ENCODE data around the gene GIMAP2.
"Not testable (repeated sequence)": the region's sequence is repeated elsewhere in the genome, so short reads cannot be mapped to it uniquely, and the experiment has no call there.

The GIMAP2 gene

DNA sequence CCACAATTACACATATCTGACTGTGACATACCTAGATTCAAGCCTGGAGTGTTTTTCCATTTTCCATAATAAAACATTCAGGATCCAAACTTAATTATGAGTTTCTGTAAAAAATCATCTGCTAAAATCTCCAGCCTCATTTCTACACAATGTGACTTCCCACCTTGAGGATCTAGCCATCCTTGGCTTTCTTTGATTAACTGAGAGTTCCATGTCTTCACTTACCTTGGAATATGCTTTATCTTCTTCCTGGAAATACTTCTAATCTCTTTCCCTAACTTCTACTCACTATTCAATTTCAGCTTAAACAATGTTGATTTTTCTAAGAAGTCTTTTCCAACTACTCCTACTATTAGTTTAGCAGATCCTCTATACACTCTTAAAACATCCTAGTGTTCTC lies 16.5 kb upstream of the GIMAP2 start:
- Histone ChIP-seq H3K4me3 (ENCODE audit: insufficient read depth in 1 of 2, low read depth in 1 of 2, low read length in 2 of 2) (no peak overlapping the region), H4K8ac (ENCODE audit: low read length) (no peak overlapping the region), H2AFZ (ENCODE audit: low read depth, low read length) (no peak overlapping the region), H3K4me1 (ENCODE audit: control insufficient read depth, insufficient read depth, low read depth, low read length) (no peaks in the 10 kb centered on the region), H2AK5ac (ENCODE audit: low read length, severe bottlenecking) (no peak overlapping the region), H4K91ac (ENCODE audit: low read length) (no peak overlapping the region), H3K18ac (ENCODE audit: low read depth in 1 of 2, low read length in 2 of 2) (no peak overlapping the region), H2BK15ac (ENCODE audit: low read depth, poor library complexity, severe bottlenecking) (no peak overlapping the region), H3K9me3 (ENCODE audit: control insufficient read depth, low read length) (peaks cover 6% of the 10 kb centered on the region), H3K9ac (ENCODE audit: low read length) (no peak overlapping the region), H3K23ac (ENCODE audit: low read length in 2 of 2) (no peak overlapping the region), H3K36me3 (ENCODE audit: control insufficient read depth in 1 of 2, insufficient read depth in 2 of 2, low read depth in 1 of 2, low read length in 2 of 2) (no peaks in the 10 kb centered on the region), H3K14ac (ENCODE audit: low read length in 2 of 2) (no peak overlapping the region), H2BK5ac (ENCODE audit: low read depth, low read length, poor library complexity, severe bottlenecking) (no peak overlapping the region), H3K79me1 (replicated peaks; ENCODE audit: low read length, poor library complexity, severe bottlenecking) (no peaks in the 10 kb centered on the region), H2BK120ac (ENCODE audit: low read depth, low read length) (no peak overlapping the region), H3K4me2 (ENCODE audit: low read length, poor library complexity, severe bottlenecking) (no peak overlapping the region), H3K4ac (ENCODE audit: low read depth in 1 of 2, low read length in 2 of 2) (no peak overlapping the region), H3K27ac (ENCODE audit: low read length, poor library complexity, severe bottlenecking) (no peak overlapping the region), H2BK12ac (ENCODE audit: low read length in 2 of 2) (no peak overlapping the region), H3K27me3 (ENCODE audit: control insufficient read depth in 1 of 2, insufficient read depth in 1 of 2, low read length in 2 of 2) (no peaks in the 10 kb centered on the region)
- DNase-seq = no peak

DNA sequence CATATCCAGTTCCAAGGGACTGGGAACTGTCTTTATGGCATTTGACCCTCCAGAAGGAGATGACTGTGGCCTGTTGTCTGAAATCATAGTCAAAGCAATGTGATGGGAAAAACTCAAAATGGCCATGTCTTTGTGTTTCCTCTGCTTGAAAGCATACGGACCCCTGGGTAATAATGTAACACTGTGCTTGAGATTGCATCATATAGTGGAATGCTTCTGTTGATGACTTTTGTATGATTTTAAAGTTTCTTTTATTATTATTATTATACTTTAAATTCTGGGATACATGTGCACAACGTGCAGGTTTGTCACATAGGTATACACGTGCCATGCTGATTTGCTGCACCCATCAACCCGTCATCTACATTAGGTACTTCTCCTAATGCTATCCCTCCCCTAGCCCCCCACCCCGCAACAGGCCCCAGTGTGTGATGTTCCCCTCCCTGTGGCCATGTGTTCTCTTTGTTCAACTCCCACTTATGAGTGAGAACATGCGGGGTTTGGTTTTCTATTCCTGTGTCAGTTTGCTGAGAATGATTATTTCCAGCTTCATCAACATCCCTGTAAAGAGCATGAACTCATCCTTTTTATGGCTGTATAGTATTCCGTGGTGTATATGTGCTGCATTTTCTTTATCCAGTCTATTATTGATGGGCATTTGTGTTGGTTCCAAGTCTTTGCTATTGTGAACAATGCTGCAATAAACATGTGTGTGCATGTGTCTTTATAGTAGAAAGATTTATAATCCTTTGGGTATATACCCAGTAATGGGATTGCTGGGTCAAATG lies 13.5 kb upstream of the GIMAP2 start:
- not testable (repeated sequence) for H3K36me3 ChIP-seq (ENCODE audit: control insufficient read depth in 1 of 2, insufficient read depth in 2 of 2, low read depth in 1 of 2, low read length in 2 of 2); H3K9me3 ChIP-seq (ENCODE audit: control insufficient read depth, low read length); H2BK15ac ChIP-seq (ENCODE audit: low read depth, poor library complexity, severe bottlenecking); H3K27me3 ChIP-seq (ENCODE audit: control insufficient read depth in 1 of 2, insufficient read depth in 1 of 2, low read length in 2 of 2); H4K91ac ChIP-seq (ENCODE audit: low read length); H3K23ac ChIP-seq (ENCODE audit: low read length in 2 of 2); H4K8ac ChIP-seq (ENCODE audit: low read length); H2BK12ac ChIP-seq (ENCODE audit: low read length in 2 of 2); H2AK5ac ChIP-seq (ENCODE audit: low read length, severe bottlenecking); DNase-seq; H3K14ac ChIP-seq (ENCODE audit: low read length in 2 of 2); H2BK120ac ChIP-seq (ENCODE audit: low read depth, low read length); H3K9ac ChIP-seq (ENCODE audit: low read length); H3K79me1 ChIP-seq (replicated peaks; ENCODE audit: low read length, poor library complexity, severe bottlenecking); H2AFZ ChIP-seq (ENCODE audit: low read depth, low read length); H3K4ac ChIP-seq (ENCODE audit: low read depth in 1 of 2, low read length in 2 of 2); H3K4me3 ChIP-seq (ENCODE audit: insufficient read depth in 1 of 2, low read depth in 1 of 2, low read length in 2 of 2); H2BK5ac ChIP-seq (ENCODE audit: low read depth, low read length, poor library complexity, severe bottlenecking); H3K18ac ChIP-seq (ENCODE audit: low read depth in 1 of 2, low read length in 2 of 2); H3K27ac ChIP-seq (ENCODE audit: low read length, poor library complexity, severe bottlenecking); H3K4me1 ChIP-seq (ENCODE audit: control insufficient read depth, insufficient read depth, low read depth, low read length); H3K4me2 ChIP-seq (ENCODE audit: low read length, poor library complexity, severe bottlenecking)
- 70% methylated on average over 5 of the region's 7 CpGs for WGBS

- no CpG with 5 or more reads among the region's 2 CpGs for WGBS
- Histone ChIP-seq H2BK15ac (ENCODE audit: low read depth, poor library complexity, severe bottlenecking) (no peak overlapping the region), H2BK5ac (ENCODE audit: low read depth, low read length, poor library complexity, severe bottlenecking) (no peak overlapping the region), H3K23ac (ENCODE audit: low read length in 2 of 2) (no peak overlapping the region), H3K4me1 (ENCODE audit: control insufficient read depth, insufficient read depth, low read depth, low read length) (no peaks in the 10 kb centered on the region), H3K27me3 (ENCODE audit: control insufficient read depth in 1 of 2, insufficient read depth in 1 of 2, low read length in 2 of 2) (no peaks in the 10 kb centered on the region), H2AFZ (ENCODE audit: low read depth, low read length) (no peak overlapping the region), H2BK120ac (ENCODE audit: low read depth, low read length) (no peak overlapping the region), H3K36me3 (ENCODE audit: control insufficient read depth in 1 of 2, insufficient read depth in 2 of 2, low read depth in 1 of 2, low read length in 2 of 2) (no peaks in the 10 kb centered on the region), H3K4me2 (ENCODE audit: low read length, poor library complexity, severe bottlenecking) (no peak overlapping the region), H4K91ac (ENCODE audit: low read length) (no peak overlapping the region), H3K79me1 (replicated peaks; ENCODE audit: low read length, poor library complexity, severe bottlenecking) (no peaks in the 10 kb centered on the region), H3K27ac (ENCODE audit: low read length, poor library complexity, severe bottlenecking) (no peak overlapping the region), H3K14ac (ENCODE audit: low read length in 2 of 2) (no peak overlapping the region), H3K4ac (ENCODE audit: low read depth in 1 of 2, low read length in 2 of 2) (no peak overlapping the region), H2AK5ac (ENCODE audit: low read length, severe bottlenecking) (no peak overlapping the region), H3K9me3 (ENCODE audit: control insufficient read depth, low read length) (no peaks in the 10 kb centered on the region), H3K4me3 (ENCODE audit: insufficient read depth in 1 of 2, low read depth in 1 of 2, low read length in 2 of 2) (no peak overlapping the region), H3K9ac (ENCODE audit: low read length) (no peak overlapping the region), H3K18ac (ENCODE audit: low read depth in 1 of 2, low read length in 2 of 2) (no peak overlapping the region), H2BK12ac (ENCODE audit: low read length in 2 of 2) (no peak overlapping the region), H4K8ac (ENCODE audit: low read length) (no peak overlapping the region)
- no peak for DNase-seq
These were observed 9.8 kb upstream of the GIMAP2 start for GRCh38 chr7:150675714-150676113.

DNA sequence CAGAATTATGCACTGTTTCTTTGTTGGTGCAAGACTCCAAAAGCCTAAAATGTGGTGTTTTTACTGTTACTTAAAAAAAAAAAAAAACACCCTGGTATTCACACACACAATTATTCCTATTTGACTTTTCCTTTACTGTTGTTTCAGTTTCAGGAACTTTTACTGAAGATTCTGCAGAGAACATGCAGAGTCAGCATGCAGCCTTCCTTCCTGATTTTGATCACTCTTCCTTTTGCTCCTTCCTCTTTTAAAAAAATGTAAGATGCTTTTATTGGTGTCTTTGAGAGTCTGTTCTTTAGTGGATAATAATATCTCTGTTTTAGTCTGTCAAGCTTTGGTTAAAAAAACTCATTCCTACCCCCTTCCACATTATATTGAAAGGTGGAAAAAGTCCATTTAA lies 9.2 kb upstream of the GIMAP2 start:
- not testable (repeated sequence) for H3K9ac ChIP-seq (ENCODE audit: low read length); H3K9me3 ChIP-seq (ENCODE audit: control insufficient read depth, low read length)

More for the DNA sequence above, 9.2 kb upstream of the GIMAP2 start:
- H2BK5ac ChIP-seq (ENCODE audit: low read depth, low read length, poor library complexity, severe bottlenecking); H3K36me3 ChIP-seq (ENCODE audit: control insufficient read depth in 1 of 2, insufficient read depth in 2 of 2, low read depth in 1 of 2, low read length in 2 of 2); H2AK5ac ChIP-seq (ENCODE audit: low read length, severe bottlenecking); H3K4me3 ChIP-seq (ENCODE audit: insufficient read depth in 1 of 2, low read depth in 1 of 2, low read length in 2 of 2); DNase-seq; H3K27me3 ChIP-seq (ENCODE audit: control insufficient read depth in 1 of 2, insufficient read depth in 1 of 2, low read length in 2 of 2); H4K91ac ChIP-seq (ENCODE audit: low read length); H2BK15ac ChIP-seq (ENCODE audit: low read depth, poor library complexity, severe bottlenecking); H3K4me1 ChIP-seq (ENCODE audit: control insufficient read depth, insufficient read depth, low read depth, low read length); H4K8ac ChIP-seq (ENCODE audit: low read length); H3K14ac ChIP-seq (ENCODE audit: low read length in 2 of 2); H3K4me2 ChIP-seq (ENCODE audit: low read length, poor library complexity, severe bottlenecking); H2AFZ ChIP-seq (ENCODE audit: low read depth, low read length); H3K79me1 ChIP-seq (replicated peaks; ENCODE audit: low read length, poor library complexity, severe bottlenecking); H3K18ac ChIP-seq (ENCODE audit: low read depth in 1 of 2, low read length in 2 of 2); H3K27ac ChIP-seq (ENCODE audit: low read length, poor library complexity, severe bottlenecking); H2BK12ac ChIP-seq (ENCODE audit: low read length in 2 of 2); H2BK120ac ChIP-seq (ENCODE audit: low read depth, low read length); H3K23ac ChIP-seq (ENCODE audit: low read length in 2 of 2); H3K4ac ChIP-seq (ENCODE audit: low read depth in 1 of 2, low read length in 2 of 2): not testable (repeated sequence)

Measured in mesenchymal stem cell (in vitro differentiated cells and primary cell).